CD4-positive, alpha-beta T cell treated with Interleukin-17A for 1 hour (primary cell): ENCODE results near the gene VWA1.
"Not testable (repeated sequence)": the region's sequence is repeated elsewhere in the genome, so short reads cannot be mapped to it uniquely, and the experiment has no call there.

ENCODE experiments used
- DNase-seq: peaks from one replicate; pipeline ENCODE4 v3.0.0-alpha.2; 2020

The VWA1 gene

DNA sequence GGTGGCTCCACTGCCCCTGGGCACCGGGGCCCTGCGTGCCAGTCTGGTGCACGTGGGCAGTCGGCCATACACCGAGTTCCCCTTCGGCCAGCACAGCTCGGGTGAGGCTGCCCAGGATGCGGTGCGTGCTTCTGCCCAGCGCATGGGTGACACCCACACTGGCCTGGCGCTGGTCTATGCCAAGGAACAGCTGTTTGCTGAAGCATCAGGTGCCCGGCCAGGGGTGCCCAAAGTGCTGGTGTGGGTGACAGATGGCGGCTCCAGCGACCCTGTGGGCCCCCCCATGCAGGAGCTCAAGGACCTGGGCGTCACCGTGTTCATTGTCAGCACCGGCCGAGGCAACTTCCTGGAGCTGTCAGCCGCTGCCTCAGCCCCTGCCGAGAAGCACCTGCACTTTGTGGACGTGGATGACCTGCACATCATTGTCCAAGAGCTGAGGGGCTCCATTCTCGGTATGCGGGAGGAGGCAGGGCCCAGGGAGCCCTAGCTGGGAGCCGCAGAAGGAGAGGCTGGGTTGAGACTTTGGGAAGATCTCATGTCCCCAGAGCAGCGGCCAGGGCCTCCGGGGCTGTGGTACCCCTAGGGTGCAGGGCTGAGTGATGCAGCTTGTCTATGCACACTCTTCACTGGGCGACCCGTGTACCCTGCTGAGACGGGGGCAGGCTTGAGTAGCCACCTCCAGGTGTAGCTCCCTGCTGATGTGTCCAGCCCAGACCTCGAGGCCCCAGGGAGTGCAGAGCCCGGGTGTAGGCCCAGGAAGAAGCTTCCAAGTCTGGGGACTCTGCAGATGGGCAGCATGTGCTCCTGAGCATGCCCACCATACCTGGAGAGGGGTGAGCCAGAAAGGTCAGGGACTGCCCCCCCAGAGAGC, 1.8 kb downstream of the VWA1 start:
- no peak for DNase-seq

DNA sequence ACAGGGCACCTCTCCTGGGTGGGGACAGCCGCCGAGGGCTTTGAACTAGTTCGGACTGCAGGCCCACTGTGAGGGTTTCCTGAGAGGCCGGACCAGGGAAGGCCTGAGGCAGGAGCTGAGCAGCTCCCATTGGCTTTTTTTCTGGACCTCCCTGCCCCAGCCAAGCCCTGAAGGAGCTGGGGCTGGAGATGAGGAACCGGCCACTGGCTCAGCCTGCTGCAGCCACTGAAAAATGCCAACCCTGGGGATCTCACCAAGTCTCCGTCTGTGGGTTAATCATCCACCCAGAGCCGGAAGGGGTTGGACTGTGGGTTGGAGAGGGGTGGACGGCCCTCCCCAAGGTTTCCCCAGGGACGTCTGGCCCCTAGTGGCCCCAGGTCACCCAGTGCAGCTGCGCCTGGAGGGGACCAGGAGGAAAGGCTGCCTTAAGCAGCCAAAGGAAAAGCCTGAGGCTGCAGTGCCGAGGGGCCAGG, 2.5 kb downstream of the VWA1 start:
- DNase-seq = no peak

DNA sequence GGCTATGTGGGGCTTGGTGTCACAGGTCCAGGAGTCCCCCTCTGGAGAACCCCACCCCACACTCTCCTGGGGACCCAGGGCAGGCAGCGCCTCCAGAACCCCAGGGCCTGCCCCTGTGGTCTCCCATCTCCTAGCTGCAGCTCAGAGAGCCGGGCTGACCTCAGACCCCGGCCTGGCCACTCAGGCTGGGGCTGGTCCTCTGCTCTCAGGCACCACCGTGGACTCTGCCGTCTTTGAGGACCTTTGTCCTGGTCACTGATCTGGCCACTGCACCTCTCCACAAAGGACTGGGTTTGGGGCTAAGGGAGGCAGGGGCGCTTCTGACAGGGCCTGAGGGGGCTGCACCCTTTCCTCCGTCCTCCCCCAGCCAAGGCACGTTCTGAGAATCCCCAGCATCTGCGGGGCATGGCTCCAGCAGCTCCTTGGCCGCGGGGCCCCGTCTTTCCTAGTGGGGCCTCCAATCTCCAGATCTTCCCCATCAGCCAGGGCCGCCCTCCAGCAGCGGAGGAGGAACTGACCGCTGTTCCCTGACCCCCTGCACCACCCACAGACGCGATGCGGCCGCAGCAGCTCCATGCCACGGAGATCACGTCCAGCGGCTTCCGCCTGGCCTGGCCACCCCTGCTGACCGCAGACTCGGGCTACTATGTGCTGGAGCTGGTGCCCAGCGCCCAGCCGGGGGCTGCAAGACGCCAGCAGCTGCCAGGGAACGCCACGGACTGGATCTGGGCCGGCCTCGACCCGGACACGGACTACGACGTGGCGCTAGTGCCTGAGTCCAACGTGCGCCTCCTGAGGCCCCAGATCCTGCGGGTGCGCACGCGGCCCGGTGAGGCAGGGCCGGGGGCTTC, 3.3 kb downstream of the VWA1 start:
- no peak for DNase-seq

DNA sequence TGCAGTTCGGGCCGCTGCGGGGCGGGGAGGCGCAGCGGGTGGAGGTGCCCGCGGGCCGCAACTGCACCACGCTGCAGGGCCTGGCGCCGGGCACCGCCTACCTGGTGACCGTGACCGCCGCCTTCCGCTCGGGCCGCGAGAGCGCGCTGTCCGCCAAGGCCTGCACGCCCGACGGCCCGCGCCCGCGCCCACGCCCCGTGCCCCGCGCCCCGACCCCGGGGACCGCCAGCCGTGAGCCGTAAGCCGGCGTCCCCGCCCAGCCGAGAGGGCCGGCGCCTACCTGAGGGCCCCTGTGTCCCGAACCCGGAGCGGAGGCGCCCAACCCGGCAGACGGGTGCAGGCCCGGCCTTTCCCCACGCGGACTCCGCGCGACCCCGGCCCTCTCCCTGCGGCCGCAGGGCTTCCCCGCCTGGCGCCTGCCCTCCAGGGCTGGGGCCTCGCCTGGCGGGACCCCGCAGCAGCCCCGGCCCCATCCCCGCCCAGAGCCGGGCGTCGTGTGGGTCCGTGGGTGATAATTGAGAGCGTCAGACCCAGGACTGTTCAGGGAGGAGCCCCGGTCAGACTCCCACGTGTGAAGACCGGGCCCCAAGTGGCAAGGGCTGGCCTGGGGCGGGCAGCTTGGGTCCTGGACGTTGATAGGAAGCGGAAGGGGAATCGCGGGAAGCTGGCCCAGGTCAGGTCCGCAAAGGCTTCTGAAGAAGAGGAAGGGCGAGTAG, 4.2 kb downstream of the VWA1 start:
- DNase-seq = no peak

DNA sequence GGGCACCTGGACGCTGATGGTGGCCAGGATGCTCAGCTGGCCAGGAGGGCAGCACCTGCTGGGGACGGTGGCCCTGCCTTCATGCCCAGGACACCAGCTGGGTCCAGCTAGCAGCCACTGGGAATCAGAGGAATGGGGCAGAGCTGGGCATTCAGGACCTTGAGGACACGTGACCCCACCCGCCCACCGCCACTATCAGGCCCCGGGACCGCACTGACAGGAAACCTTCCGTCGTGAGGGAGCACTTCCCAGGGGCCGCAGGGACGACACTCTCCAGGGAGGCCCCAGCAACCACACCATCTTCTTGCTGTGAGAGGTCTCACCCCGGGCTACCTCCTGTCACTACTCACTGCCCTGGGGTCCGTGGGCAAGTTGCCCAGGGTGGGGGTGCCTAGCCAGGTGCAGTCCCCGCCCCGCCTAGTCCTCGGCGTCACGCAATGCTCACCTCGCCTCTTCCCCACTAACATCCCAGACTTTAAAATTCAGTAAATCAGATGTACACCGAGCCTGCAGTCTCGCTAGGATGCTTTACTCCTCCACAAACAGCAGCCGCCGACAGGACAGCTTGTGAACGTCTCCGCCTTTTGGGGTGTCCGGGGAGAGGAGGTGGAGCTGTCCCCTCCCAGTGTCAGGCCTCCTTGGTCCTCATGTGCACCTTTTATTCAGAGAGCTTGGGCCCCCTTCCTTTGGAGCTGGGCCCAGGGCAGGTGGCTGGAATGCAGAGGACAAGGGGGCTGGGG, 4.9 kb downstream of the VWA1 start:
- DNase-seq = no peak

DNA sequence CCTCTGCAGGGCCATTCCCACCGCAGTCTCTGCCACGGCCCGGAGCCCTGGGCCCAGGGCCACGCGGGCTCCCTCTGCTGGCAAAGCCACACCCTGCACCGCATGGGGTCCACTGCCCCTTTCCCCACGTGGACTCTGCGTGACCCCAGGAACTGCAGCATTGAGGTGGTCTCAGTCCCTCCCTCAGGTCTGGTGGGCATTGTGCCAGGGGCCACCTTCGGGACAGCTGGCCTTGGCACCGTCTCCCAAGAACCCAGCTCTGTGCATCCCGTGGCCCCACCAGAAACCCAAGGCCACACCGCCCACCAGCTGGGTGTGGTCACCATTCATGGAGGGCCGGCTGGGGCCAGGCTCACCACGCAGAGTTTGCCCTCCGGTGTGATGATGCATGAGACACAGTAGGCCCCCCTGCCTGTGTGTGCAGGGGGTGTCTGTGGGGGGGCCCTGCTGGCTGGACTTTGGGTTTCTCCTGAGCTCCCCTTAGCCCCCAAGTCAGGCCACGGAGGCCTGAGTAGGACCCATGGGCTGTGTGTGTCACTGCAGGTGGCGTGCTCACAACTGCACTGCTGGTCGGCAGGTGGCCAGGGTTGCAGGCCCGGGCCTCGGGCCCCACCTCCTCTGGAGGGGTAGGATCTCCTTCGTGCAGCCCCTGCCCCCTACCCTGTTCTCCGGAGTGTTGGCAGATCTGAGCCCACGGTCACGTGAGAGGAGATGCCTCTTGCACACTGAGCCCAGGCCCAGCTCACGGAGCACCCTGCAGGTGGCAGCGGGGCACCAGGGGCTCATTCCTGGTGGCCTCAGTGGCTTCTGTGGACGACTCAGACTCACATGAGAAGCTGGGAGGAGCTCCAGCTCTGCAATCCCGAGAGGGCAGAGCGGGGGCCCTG, 5.8 kb downstream of the VWA1 start:
- peak; percentile 39 for DNase-seq

DNA sequence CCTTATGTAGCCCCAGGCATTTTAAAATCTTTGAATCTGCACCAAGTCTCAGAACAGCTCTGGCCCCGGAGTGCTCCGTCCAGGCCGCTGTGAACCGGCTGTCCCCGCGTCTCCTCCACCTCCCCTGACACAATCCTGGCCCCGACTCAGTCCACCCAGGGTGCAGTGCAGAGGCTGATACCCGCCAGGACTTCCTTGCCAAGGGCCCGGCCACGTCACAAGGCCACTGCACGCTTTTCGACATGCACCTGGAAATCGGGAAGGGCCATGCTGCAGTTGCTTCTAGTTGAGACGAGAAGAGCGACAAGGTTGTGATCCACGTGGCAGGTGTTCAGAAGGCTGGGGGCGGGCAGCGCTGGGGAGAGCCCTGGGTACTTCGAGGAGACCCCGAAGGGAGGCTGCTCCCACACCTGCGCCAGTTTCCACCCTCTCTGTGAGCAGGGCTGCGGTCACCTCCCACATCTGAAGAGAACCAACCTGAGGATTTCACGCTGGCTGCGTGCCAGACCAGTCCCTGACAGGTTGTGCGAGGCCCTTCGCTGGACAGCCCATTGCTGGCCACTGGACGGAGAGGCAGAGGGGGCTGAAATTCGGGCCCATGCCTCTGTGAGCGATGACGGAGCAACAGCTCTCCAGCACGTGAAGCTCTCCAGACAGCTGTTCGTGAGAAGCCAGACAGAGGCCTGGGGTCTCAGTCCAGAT, 6.7 kb downstream of the VWA1 start:
- no peak for DNase-seq

DNA sequence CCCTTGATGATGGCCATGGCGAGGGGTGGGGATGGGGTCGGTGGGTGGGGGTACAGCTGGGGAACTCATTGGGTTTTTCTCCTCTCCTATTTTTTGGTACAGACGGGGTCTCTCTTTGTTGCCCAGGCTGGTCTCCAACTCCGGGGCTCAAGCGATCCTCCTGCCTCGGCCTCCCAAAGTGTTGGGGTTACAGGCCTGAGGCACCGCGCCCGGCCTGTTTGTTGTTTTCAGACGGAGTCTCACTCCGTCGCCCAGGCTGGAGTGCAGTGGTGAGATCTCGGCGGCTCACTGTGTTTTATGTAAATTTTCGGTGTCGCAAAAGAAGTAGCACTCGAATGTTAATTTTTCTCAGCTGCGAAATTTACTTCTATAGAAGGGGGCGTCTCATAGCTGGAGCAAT, 11.1 kb downstream of the VWA1 start:
- not testable (repeated sequence) for DNase-seq

DNA sequence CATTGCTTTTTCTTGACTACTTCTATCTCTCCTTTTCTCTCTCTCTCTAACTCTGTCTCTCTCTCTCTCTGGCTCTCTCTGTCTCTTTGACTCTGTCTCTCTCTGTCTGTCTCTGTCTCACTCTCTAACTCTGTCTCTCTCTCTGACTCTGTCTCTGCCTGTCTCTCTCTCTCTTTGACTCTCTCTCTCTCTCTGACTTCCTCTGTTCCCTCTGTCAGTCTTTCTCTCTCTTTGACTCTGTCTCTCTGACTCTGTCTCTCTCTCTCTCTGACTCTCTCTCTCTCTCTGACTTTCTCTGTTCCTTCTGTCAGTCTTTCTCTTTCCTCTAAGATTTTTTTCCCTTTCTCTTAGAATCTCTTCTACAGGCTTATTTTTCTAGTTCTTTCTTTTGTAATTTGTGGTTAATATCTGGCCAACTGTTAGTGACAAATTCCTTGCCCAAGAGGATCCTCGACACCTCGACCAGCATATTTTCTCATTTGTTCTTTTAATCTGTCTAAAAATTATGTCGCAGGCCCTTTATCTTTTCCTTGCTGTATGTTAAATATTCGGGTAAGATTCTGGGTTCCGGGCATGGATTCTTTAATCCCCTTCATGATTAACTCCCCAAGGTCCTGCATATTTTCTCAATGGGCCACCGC, 13.7 kb downstream of the VWA1 start, which contains the start of gene ATAD3C:
TSS of gene ATAD3C (plus strand) at position 591 of the 641 bp plus-strand sequence. CDS start 995 bp downstream, outside the sequence.
- no peak for DNase-seq

DNA sequence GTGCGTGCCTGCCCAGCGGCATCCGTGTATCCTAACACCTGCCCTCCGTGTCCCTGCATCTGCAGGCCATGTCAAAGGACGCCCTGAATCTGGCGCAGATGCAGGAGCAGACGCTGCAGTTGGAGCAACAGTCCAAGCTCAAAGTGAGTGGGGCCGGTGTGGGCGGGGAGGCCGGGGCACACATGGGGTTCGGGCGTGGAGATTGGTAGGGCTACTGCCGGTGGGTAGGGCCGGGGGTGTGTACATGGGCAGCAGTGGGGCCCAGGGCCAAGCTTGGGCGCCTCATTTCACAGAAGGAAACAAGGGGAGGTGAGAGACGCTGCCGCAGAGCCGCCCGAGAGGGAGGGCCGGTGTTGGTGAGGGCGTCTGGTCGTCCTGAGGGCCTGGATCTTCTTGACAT, 15.1 kb downstream of the VWA1 start:
- DNase-seq = not testable (repeated sequence)

DNA sequence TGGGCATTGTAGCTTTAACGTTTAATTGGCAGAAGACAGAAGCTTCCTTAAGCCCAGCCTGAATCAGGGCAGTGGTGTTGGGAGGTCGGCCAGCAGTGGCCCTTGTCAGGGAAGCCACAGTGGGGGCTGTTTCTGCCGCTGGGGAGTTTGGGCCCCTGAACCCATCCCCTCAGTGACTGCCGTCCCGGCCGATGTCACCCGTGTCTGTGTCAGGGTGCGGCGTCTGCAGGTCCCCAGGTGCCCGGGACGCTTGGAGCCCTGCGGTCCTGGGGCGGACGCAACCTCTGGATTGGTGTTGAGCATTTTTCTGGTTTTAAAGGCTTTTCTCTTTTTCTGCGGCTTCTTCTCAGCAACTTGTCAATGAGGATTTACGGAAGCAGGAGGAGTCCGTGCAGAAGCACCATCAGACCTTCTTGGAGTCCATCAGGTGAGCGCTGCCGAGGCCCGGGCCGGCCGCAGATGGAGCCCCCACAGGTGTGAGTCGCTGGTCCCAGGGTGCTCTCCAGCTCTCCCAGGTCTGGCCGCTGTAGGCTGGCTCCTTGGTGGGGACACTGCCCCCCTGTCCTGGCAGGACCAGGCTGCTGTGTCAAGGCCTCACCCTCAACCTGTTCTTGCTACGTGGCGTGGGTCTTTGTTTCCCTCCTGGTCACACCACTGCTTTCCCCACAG, 16.3 kb downstream of the VWA1 start:
- DNase-seq = no peak

DNA sequence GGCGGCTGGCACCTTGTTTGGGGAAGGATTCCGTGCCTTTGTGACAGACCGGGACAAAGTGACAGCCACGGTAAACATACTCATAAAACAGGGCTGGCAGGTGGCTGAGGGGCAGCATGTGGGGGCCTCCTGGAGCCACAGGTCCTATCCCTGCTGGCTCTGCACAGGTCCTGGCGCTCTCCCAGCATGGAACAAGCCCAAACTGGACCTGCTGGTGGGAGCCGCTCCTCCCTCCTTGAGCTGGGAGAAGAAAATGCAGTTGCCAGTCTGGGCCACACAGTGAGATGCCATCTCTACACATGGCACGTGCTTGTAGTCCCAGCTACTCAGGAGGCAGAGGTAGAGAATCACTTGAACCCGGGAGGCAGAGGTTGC, 16.9 kb downstream of the VWA1 start:
- not testable (repeated sequence) for DNase-seq

DNA sequence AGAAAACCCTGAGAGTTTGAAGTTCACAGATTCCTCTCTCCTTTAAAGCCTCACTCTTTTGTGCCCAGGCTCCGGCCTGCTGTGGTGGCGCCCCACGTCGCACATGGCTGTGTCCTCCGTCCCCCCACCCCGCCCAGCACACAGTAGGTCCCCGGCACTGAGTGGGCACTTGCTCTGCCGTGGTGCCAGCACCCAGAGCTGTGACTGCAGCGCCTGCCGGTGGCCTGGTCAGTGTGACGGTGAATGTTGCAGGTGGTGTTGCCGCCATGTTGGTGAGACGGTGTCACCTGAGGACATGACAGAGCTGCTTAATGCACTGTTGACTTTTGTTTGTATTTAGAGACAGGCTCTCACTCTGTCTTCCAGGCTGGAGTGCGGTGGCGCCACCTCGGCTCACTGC, 17.4 kb downstream of the VWA1 start:
- DNase-seq = no peak

DNA sequence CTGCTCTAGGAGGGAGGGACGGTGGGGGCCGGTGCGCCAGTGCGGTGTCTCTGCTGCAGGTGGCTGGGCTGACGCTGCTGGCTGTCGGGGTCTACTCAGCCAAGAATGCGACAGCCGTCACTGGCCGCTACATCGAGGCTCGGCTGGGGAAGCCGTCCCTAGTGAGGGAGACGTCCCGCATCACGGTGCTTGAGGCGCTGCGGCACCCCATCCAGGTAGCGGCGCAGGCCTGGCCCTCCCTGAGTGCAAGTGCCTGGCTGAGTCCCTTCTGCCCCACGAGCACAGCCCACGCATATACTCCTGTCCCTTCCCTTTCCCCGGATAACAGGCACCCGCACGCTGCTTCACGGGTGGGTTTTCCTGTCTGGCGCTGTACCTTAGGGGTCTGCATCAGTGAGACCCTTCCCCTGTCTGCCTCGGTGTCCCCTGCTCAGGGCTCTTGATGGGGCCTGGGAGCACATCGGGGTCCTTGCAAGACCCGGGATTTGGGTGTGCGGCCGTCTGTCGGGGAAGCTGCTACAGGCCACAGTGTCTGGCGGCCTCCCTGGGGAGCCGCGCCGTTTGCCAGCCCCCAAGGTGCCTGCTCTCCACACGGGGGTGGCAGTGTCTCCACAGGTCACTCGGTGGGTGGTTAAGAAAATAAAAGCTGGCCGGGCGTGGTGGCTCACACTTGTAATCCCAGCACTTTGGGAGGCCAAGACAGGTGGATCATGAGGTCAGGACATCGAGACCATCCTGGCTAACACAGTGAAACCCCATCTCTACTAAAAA, 19.0 kb downstream of the VWA1 start:
- not testable (repeated sequence) for DNase-seq

DNA sequence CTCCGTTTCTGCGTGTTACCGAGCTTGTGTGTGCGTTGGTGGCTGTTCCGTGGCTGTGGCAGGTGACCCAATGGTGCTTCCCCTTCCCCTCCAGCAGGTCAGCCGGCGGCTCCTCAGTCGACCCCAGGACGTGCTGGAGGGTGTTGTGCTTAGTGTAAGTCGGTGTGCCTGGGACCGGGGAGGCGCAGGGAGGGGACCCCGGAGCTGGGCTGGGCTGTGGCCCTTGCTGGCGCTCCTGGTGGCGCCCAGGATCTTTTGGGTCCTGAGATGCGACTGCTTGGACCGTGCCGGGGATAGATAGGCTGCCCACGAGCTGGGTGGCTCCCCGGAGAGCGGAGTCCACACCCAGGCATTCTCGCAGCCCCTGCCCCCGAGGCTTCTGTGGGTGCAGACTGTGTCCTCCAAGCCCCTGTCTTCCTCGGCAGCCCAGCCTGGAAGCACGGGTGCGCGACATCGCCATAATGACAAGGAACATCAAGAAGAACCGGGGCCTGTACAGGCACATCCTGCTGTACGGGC, 19.9 kb downstream of the VWA1 start:
- no peak for DNase-seq

DNA sequence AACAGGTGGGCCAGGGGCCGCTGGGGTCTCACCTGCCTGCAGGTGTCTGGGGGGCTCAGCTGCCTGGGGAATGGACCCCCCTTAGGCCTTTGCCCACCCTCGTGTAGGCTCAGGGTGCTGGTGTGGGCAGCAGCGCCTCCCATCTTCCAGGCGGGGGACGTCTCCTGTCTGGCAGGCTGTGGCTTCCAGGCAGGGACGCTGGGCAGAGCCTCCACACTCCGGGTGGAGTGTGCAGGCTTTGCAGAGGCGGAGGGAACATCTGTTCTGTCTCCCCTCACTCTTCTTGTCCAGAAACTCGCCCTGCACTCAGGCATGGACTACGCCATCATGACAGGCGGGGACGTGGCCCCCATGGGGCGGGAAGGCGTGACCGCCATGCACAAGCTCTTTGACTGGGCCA, 20.4 kb downstream of the VWA1 start:
- DNase-seq = not testable (repeated sequence)

DNA sequence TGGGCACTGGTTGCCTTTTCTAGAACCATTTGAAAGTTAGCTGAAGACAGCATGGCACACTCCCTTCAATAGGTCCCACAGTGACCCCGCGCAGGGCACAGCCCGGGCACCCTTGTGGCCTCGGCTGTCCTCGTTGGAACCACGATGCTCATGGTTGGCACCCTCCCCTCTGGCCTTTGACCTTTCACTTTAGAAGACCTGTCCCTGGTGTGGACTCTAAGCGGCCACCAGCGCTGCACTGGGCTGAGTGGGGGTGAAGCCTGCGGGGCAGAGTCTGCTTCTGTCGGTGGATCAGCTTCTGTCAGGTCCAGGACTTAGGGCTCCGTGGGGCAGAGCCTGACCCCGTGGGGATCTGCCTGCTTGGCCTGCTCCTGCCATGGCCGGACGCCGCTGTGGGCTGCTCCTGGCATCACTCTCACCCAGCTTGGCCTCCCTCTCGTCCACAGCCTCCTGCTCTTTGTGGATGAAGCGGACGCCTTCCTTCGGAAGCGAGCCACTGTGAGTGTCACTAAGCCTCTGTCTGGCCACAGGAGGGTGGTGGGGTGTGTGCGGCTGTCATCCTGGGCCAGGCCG, 21.3 kb downstream of the VWA1 start:
- DNase-seq = not testable (repeated sequence)

DNA sequence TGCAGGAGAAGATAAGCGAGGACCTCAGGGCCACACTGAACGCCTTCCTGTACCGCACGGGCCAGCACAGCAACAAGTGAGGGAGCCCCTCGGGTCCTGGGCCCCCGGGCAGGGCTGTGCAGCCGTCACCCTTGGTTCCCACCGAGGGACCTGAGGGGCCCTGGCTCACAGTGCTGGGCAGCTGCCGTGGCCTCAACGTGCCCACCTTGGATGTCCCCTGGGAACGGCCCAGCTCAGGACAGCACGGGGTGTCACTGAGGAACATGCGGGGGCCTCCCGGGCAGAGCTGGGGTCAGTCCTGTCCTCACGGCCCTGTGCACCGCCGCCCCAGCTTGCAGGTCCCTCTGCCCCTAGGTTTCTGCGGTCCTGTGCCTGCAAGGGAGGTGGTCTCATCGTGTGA, 23.7 kb downstream of the VWA1 start:
- DNase-seq = not testable (repeated sequence)
